DMS 273 treated with DMSO at 0.1 percent for 48 hours (cell line): ENCODE data around the gene MVD.

Experiments used
- DNase-seq: peaks from one replicate; lab custom pipeline; 2025; lab: John Stamatoyannopoulos, UW

MVD gene

GRCh38 chr16:88655733-88656281 lies 7.1 kb downstream of the MVD start:
- no peak for DNase-seq

- no peak for DNase-seq
Measured at GRCh38 chr16:88655053-88655732, 7.7 kb downstream of the MVD start.

GRCh38 chr16:88654363-88655052 lies 8.4 kb downstream of the MVD start:
- DNase-seq = no peak

- DNase-seq = no peak
Measured at GRCh38 chr16:88653596-88654362, 9.1 kb downstream of the MVD start.

GRCh38 chr16:88653101-88653500 lies 9.8 kb downstream of the MVD start:
- no peak for DNase-seq

GRCh38 chr16:88652762-88653063 lies 10.2 kb downstream of the MVD start:
- DNase-seq = no peak

- no peak for DNase-seq
Measured at GRCh38 chr16:88651989-88652761, 10.7 kb downstream of the MVD start.

GRCh38 chr16:88651276-88651988 lies 11.5 kb downstream of the MVD start:
- DNase-seq = no peak

GRCh38 chr16:88650749-88651275 lies 12.1 kb downstream of the MVD start, which contains the start of gene CYBA:
Gene CYBA (minus strand): TSS chr16:88651053. CDS start chr16:88651013, 40 bp downstream.
- DNase-seq = peak; percentile 38

- DNase-seq = no peak
Measured at GRCh38 chr16:88649924-88650748, 12.8 kb downstream of the MVD start.

- peak; percentile 57 for DNase-seq
Measured at GRCh38 chr16:88649195-88649923, 13.5 kb downstream of the MVD start.

- no peak for DNase-seq
Measured at GRCh38 chr16:88647178-88648070, 15.5 kb downstream of the MVD start.

- DNase-seq = no peak
Measured at GRCh38 chr16:88646345-88647034, 16.4 kb downstream of the MVD start.

GRCh38 chr16:88645941-88646340 lies 16.9 kb downstream of the MVD start:
- DNase-seq = no peak

GRCh38 chr16:88645455-88645854 lies 17.4 kb downstream of the MVD start:
- no peak for DNase-seq

GRCh38 chr16:88643644-88643932 lies 19.3 kb downstream of the MVD start:
- no peak for DNase-seq

- no peak for DNase-seq
Measured at GRCh38 chr16:88642881-88643643, 19.8 kb downstream of the MVD start.
